SU-DHL-6 (cell line): ENCODE data around the gene NOSIP.

Experiments used
- EZH2phosphoT487 ChIP-seq: fragments of 200-600 bp; sonication (generic), shearing (Covaris generic); conservative IDR thresholded peaks from 2 replicates; pipeline ENCODE4 v1.6.1; 2018; ENCODE audit warnings: mild to moderate bottlenecking, antibody characterized with exemption, low read length, moderate library complexity, mixed read lengths
- TF ChIP-seq, protein P1 (sequence below): fragments of 200-600 bp; sonication (generic); IDR thresholded peaks from one replicate; pipeline ENCODE4 v1.5.1; 2017; ENCODE audit warnings: antibody characterized with exemption, mild to moderate bottlenecking, low read length, moderate library complexity; ENCODE audit not compliant: insufficient read depth, poor library complexity, severe bottlenecking

DNA sequence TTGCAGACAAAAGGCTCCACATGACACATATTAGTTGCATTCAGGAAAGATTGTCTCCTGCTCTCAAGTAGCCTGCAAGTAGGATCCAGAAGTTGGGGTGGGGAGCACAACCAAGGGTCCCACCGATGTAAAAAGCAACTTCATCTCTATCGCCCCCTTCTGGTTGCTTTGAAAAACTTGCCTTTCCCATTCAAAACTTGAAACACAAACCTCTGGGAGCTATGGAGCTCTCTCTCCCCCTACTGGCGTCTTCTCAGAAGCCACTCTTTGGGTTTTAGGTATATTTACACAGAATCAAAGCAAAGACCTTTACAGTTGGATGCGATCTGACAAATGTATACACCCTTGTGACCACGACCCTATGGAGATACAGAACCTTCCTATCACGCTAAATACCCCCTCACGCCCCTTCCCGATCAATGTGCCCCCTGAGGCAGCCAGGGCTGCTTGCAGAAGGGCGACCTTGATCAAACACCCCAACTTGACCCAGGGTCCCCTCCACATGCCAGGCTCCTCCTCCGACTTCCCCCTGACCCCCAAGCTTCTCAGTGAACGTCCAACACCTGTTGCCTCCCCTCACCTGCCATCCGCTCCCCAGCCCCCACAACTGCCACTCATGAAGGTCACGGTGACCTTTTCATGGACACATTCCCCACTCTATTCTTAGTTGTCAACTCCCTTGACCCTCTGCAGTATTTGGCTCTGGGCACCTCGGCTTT, 10.1 kb downstream of the NOSIP start:
- TF ChIP-seq, protein P1, sequence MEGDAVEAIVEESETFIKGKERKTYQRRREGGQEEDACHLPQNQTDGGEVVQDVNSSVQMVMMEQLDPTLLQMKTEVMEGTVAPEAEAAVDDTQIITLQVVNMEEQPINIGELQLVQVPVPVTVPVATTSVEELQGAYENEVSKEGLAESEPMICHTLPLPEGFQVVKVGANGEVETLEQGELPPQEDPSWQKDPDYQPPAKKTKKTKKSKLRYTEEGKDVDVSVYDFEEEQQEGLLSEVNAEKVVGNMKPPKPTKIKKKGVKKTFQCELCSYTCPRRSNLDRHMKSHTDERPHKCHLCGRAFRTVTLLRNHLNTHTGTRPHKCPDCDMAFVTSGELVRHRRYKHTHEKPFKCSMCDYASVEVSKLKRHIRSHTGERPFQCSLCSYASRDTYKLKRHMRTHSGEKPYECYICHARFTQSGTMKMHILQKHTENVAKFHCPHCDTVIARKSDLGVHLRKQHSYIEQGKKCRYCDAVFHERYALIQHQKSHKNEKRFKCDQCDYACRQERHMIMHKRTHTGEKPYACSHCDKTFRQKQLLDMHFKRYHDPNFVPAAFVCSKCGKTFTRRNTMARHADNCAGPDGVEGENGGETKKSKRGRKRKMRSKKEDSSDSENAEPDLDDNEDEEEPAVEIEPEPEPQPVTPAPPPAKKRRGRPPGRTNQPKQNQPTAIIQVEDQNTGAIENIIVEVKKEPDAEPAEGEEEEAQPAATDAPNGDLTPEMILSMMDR, result peak; percentile 98
- TF ChIP-seq EZH2phosphoT487, result no peak
